Measurements from ENCODE around the gene ZCCHC4. TPM values are rescaled to one million over a fixed set of nuclear protein-coding genes. Genes with fewer than 3 reads are reported as not detected.

The ZCCHC4 gene
- total RNA-seq, 2 donors from 2014 or later: 9.4 to 17.1 TPM

DNA sequence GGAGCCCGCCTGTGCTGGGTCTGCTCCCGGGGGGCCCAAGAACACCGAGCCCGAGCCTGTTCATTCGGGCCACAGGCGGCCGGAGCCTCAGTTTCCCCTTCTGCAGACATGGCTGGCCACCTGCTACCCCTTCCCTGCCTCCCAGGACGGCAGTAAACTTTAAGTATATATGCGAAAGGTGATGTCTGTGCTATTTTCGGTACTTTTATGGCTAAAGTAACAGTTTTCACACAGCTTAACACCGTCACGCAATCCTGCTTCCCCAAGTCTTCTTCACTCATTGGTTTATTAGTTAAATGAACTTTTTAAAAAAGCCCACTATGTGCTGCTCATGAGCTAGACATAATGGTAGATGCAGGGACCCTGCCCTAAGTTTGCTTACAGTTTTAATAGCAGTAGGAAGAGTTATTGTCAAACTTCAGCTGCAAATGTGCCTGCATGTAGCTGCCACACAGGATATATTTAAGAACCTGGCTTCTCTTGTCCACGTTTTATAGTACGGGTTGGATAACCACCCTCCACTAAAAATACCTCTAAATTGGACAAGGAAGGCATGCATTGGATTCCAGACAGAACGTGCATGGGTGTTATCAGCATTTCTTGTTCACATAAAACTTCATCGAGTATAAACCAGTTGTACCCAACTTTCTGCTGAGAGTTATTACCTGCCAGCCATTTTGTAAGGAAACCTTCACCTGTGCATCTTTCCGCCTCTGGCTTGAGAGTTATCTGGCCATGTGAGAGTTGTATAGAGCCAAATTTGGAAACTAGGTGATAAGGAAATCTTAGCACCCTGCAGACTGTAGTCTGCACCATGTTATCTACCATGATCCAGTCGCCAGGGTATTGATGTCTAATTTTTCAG, 65.2 kb downstream of the ZCCHC4 start:
- no peaks in the 10 kb centered on the region for H3K4me1 ChIP-seq (replicated peaks)
- H3K27ac ChIP-seq: peak overlapping the region; percentile 76 to 79
- DNase-seq (ENCODE audit: low spot score): no peak
- intact Hi-C loops (cut with DNase I): loop anchor here (5.0 to 10.0 kb wide), 3 partner anchors 66 to 213 kb away; partner anchors contain the start of genes PI4K2B, SEPSECS and ZCCHC4
- H3K36me3 ChIP-seq: no peaks in the 10 kb centered on the region
- peak overlapping the region; percentile 88 to 96 for H3K4me3 ChIP-seq
- H3K27me3 ChIP-seq (replicated peaks; ENCODE audit: insufficient read depth): no peaks in the 10 kb centered on the region
- whole genome bisulfite sequencing: 16% methylated on average over 18 of the region's 18 CpGs
- no peaks in the 10 kb centered on the region for H3K9me3 ChIP-seq
- TF ChIP-seq, protein P1, sequence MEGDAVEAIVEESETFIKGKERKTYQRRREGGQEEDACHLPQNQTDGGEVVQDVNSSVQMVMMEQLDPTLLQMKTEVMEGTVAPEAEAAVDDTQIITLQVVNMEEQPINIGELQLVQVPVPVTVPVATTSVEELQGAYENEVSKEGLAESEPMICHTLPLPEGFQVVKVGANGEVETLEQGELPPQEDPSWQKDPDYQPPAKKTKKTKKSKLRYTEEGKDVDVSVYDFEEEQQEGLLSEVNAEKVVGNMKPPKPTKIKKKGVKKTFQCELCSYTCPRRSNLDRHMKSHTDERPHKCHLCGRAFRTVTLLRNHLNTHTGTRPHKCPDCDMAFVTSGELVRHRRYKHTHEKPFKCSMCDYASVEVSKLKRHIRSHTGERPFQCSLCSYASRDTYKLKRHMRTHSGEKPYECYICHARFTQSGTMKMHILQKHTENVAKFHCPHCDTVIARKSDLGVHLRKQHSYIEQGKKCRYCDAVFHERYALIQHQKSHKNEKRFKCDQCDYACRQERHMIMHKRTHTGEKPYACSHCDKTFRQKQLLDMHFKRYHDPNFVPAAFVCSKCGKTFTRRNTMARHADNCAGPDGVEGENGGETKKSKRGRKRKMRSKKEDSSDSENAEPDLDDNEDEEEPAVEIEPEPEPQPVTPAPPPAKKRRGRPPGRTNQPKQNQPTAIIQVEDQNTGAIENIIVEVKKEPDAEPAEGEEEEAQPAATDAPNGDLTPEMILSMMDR (IDR thresholded peaks at IDR 0.05): no peak
- TF ChIP-seq POLR2A (IDR thresholded peaks at IDR 0.05): no peak
- no peak for TF ChIP-seq POLR2AphosphoS5 (IDR thresholded peaks at IDR 0.05)

DNA sequence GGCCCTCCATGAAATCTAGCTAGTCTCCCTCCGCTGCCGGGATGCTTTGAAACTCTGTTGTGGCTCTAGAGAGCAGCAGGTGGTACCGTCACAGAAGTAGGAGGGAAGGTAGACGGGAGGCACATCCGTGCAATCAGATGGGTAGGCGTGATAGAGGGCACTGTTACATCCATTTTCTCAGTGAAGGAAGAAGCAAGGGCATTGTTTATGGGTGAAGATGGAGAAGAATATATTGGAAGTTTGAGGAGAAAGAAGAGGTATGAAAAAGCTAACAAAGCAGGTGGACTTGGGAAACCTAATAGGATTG, 65.8 kb downstream of the ZCCHC4 start:
- 89% methylated on average over 6 of the region's 6 CpGs for WGBS
- Histone ChIP-seq H3K9me3 (no peaks in the 10 kb centered on the region), H3K27ac (no peak overlapping the region), H3K4me1 (replicated peaks) (no peaks in the 10 kb centered on the region), H3K36me3 (no peaks in the 10 kb centered on the region), H3K4me3 (no peak overlapping the region), H3K27me3 (replicated peaks; ENCODE audit: insufficient read depth) (no peaks in the 10 kb centered on the region)
- intact Hi-C loops (cut with DNase I): loop anchor here (5.0 to 10.0 kb wide), 3 partner anchors 66 to 214 kb away; partner anchors contain the start of genes PI4K2B, SEPSECS and ZCCHC4
- no peak for DNase-seq (ENCODE audit: low spot score)
- TF ChIP-seq, protein P1 (IDR thresholded peaks at IDR 0.05): no peak
- no peak for TF ChIP-seq POLR2A (IDR thresholded peaks at IDR 0.05)
- no peak for TF ChIP-seq POLR2AphosphoS5 (IDR thresholded peaks at IDR 0.05)

DNA sequence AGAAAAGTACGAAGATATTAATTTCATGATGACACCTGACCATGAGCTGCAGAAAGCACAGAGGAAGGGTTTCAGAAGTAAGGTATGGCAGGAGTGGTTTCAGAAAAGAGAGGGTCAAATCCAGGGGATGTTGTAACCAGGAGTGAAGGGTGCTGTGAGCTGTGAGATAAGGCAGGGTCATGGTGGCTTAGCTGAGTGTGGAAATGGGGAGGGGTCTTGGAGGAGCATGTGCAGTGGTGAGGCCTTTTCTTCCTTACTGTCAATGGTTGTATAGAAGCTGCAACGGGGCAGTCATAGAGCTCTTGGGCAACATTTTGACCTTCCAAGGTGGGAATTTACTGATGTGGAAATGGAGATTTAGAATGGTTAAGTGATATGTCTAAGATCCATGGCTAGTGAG, 67.0 kb downstream of the ZCCHC4 start:
- H3K9me3 ChIP-seq: no peaks in the 10 kb centered on the region
- no peak overlapping the region for H3K4me3 ChIP-seq
- TF ChIP-seq POLR2A (IDR thresholded peaks at IDR 0.05): no peak
- TF ChIP-seq, protein P1 (IDR thresholded peaks at IDR 0.05): no peak
- no peak for TF ChIP-seq POLR2AphosphoS5 (IDR thresholded peaks at IDR 0.05)
- H3K27me3 ChIP-seq (replicated peaks; ENCODE audit: insufficient read depth): no peaks in the 10 kb centered on the region
- no peak for DNase-seq (ENCODE audit: low spot score)
- intact Hi-C loops (cut with DNase I): loop anchor here (5.0 to 10.0 kb wide), 3 partner anchors 67 to 215 kb away; partner anchors contain the start of genes PI4K2B, SEPSECS and ZCCHC4
- H3K27ac ChIP-seq: no peak overlapping the region
- 86% methylated on average over 2 of the region's 2 CpGs for WGBS
- H3K4me1 ChIP-seq (replicated peaks): no peaks in the 10 kb centered on the region
- H3K36me3 ChIP-seq: no peaks in the 10 kb centered on the region

DNA sequence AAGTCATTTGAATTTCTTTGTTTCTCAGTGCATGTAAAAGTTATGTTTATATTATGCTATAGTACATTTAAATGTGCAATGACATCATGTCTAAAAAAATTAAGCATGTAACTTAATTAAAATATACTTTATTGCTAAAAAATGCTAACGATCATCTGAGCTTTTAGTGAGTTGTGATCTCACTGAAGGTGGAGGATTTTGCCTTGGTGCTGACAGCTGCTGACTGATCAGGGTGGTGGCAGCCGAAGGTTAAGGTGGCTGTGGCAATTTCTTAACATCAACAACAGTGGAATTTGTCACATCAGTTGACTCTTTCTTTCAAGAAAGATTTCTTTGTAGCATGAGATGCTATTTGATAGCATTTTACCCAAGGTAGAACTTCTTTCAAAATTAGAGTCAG, 71.1 kb downstream of the ZCCHC4 start:
- no peak for DNase-seq (ENCODE audit: low spot score)
- Histone ChIP-seq H3K4me1 (replicated peaks) (no peaks in the 10 kb centered on the region), H3K27me3 (replicated peaks; ENCODE audit: insufficient read depth) (no peaks in the 10 kb centered on the region), H3K4me3 (no peak overlapping the region), H3K36me3 (no peaks in the 10 kb centered on the region), H3K9me3 (no peaks in the 10 kb centered on the region), H3K27ac (no peak overlapping the region)
- 26% methylated on average over 2 of the region's 2 CpGs for WGBS
- TF ChIP-seq POLR2AphosphoS5 (IDR thresholded peaks at IDR 0.05): no peak
- TF ChIP-seq, protein P1 (IDR thresholded peaks at IDR 0.05): no peak
- TF ChIP-seq POLR2A (IDR thresholded peaks at IDR 0.05): no peak
- intact Hi-C loops (cut with DNase I): no loop called here

DNA sequence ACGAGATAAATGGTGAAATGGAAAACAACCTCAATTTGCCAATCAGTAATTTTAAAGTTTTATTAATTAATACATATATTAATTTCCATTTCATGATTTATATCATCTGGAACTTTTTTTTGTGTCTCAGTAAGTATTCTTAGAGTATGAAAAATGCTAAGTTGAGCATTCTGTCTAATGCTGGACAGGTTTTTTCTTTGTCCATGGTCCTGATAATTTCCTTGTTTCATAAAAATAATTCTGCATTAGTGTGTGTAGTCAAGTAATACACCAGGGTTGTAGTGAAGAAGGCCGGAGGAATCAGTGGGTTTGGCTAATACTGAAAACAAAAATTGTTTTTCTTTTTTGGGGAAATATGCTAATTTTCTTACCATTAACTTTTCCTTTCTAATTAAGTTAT, 74.4 kb downstream of the ZCCHC4 start:
- DNase-seq (ENCODE audit: low spot score): no peak
- intact Hi-C loops (cut with DNase I): no loop called here
- TF ChIP-seq, protein P1 (IDR thresholded peaks at IDR 0.05): no peak
- TF ChIP-seq POLR2AphosphoS5 (IDR thresholded peaks at IDR 0.05): no peak
- TF ChIP-seq POLR2A (IDR thresholded peaks at IDR 0.05): no peak
- H3K4me1 ChIP-seq (replicated peaks): no peaks in the 10 kb centered on the region
- no peak overlapping the region for H3K4me3 ChIP-seq
- H3K27me3 ChIP-seq (replicated peaks; ENCODE audit: insufficient read depth): no peaks in the 10 kb centered on the region
- no peaks in the 10 kb centered on the region for H3K9me3 ChIP-seq
- H3K27ac ChIP-seq: no peak overlapping the region
- H3K36me3 ChIP-seq: peaks cover 0 to 8% of the 10 kb centered on the region in 2 donors
- 98% methylated on average over 2 of the region's 2 CpGs for WGBS
